Measurements from ENCODE around the gene EXPH5.

Gene EXPH5

GRCh38 chr11:108592591-108593213 lies 866 bp downstream of the EXPH5 start:
- Histone ChIP-seq H3K79me2 (ENCODE audit: insufficient read depth, low read length) (no peaks in the 10 kb centered on the region), H3K4me2 (ENCODE audit: low read depth, low read length, poor library complexity, severe bottlenecking) (peak overlapping the region; percentile 87), H3K36me3 (ENCODE audit: insufficient read depth, low read length) (no peaks in the 10 kb centered on the region), H3K9ac (ENCODE audit: low read depth, low read length, poor library complexity, severe bottlenecking) (peak overlapping the region; percentile 74), H3K4me3 (ENCODE audit: low read length, poor library complexity, severe bottlenecking) (peak overlapping the region; percentile 95), H3K27me3 (ENCODE audit: insufficient read depth, low read length, poor library complexity, severe bottlenecking) (peaks cover 17% of the 10 kb centered on the region), H3K9me3 (ENCODE audit: insufficient read depth, low read depth, low read length) (no peaks in the 10 kb centered on the region), H3K9me2 (replicated peaks; ENCODE audit: low read depth, low read length) (no peaks in the 10 kb centered on the region), H3F3A (ENCODE audit: low read depth) (no peaks in the 10 kb centered on the region), H2AFZ (ENCODE audit: low read length) (peak overlapping the region; percentile 99), H3K4me1 (ENCODE audit: insufficient read depth, low read length, poor library complexity, severe bottlenecking) (peaks cover 22% of the 10 kb centered on the region), H4K20me1 (ENCODE audit: insufficient read depth, low read length, poor library complexity, severe bottlenecking) (no peaks in the 10 kb centered on the region)
- TF ChIP-seq CTCF (conservative IDR thresholded peaks at IDR 0.05; ENCODE audit: low read length): no peak
- no peak for TF ChIP-seq EZH2phosphoT487 (IDR thresholded peaks at IDR 0.05; ENCODE audit: borderline replicate concordance)

- Histone ChIP-seq H3K9me2 (replicated peaks; ENCODE audit: low read depth, low read length) (no peaks in the 10 kb centered on the region), H3K79me2 (ENCODE audit: insufficient read depth, low read length) (no peaks in the 10 kb centered on the region), H3F3A (ENCODE audit: low read depth) (no peaks in the 10 kb centered on the region), H2AFZ (ENCODE audit: low read length) (no peak overlapping the region), H4K20me1 (ENCODE audit: insufficient read depth, low read length, poor library complexity, severe bottlenecking) (no peaks in the 10 kb centered on the region), H3K27me3 (ENCODE audit: insufficient read depth, low read length, poor library complexity, severe bottlenecking) (peaks cover 17% of the 10 kb centered on the region), H3K4me3 (ENCODE audit: low read length, poor library complexity, severe bottlenecking) (peak overlapping the region; percentile 95), H3K9ac (ENCODE audit: low read depth, low read length, poor library complexity, severe bottlenecking) (no peak overlapping the region), H3K4me2 (ENCODE audit: low read depth, low read length, poor library complexity, severe bottlenecking) (peak overlapping the region; percentile 87), H3K36me3 (ENCODE audit: insufficient read depth, low read length) (no peaks in the 10 kb centered on the region), H3K9me3 (ENCODE audit: insufficient read depth, low read depth, low read length) (no peaks in the 10 kb centered on the region), H3K4me1 (ENCODE audit: insufficient read depth, low read length, poor library complexity, severe bottlenecking) (peaks cover 22% of the 10 kb centered on the region)
- TF ChIP-seq EZH2phosphoT487 (IDR thresholded peaks at IDR 0.05; ENCODE audit: borderline replicate concordance) (no peak), CTCF (conservative IDR thresholded peaks at IDR 0.05; ENCODE audit: low read length) (no peak)
Observed at GRCh38 chr11:108591893-108592292, 1.7 kb downstream of the EXPH5 start.

- H3K4me3 ChIP-seq (ENCODE audit: low read length, poor library complexity, severe bottlenecking): no peak overlapping the region
- peaks cover 17% of the 10 kb centered on the region for H3K27me3 ChIP-seq (ENCODE audit: insufficient read depth, low read length, poor library complexity, severe bottlenecking)
- H3K79me2 ChIP-seq (ENCODE audit: insufficient read depth, low read length): no peaks in the 10 kb centered on the region
Observed at GRCh38 chr11:108589136-108589535, 4.4 kb downstream of the EXPH5 start.

More at GRCh38 chr11:108589136-108589535, 4.4 kb downstream of the EXPH5 start:
- Histone ChIP-seq H2AFZ (ENCODE audit: low read length) (no peak overlapping the region), H3K9me2 (replicated peaks; ENCODE audit: low read depth, low read length) (no peaks in the 10 kb centered on the region), H3K4me1 (ENCODE audit: insufficient read depth, low read length, poor library complexity, severe bottlenecking) (peaks cover 22% of the 10 kb centered on the region), H3K9me3 (ENCODE audit: insufficient read depth, low read depth, low read length) (no peaks in the 10 kb centered on the region), H3F3A (ENCODE audit: low read depth) (no peaks in the 10 kb centered on the region), H3K36me3 (ENCODE audit: insufficient read depth, low read length) (no peaks in the 10 kb centered on the region), H4K20me1 (ENCODE audit: insufficient read depth, low read length, poor library complexity, severe bottlenecking) (no peaks in the 10 kb centered on the region), H3K4me2 (ENCODE audit: low read depth, low read length, poor library complexity, severe bottlenecking) (peak overlapping the region; percentile 31), H3K9ac (ENCODE audit: low read depth, low read length, poor library complexity, severe bottlenecking) (no peak overlapping the region)
- TF ChIP-seq CTCF (conservative IDR thresholded peaks at IDR 0.05; ENCODE audit: low read length) (no peak), EZH2phosphoT487 (IDR thresholded peaks at IDR 0.05; ENCODE audit: borderline replicate concordance) (no peak)
